HG03469 (cell line): ENCODE results near the gene RAB8B.

ENCODE experiments used
- ATAC-seq: cut with Tn5 transposase; IDR thresholded peaks from one replicate; pipeline ENCODE4 v1.9.1; 2021; ENCODE audit warnings: mild to moderate bottlenecking, moderate library complexity, moderate number of reproducible peaks; ENCODE audit not compliant: unreplicated experiment

RAB8B gene

DNA sequence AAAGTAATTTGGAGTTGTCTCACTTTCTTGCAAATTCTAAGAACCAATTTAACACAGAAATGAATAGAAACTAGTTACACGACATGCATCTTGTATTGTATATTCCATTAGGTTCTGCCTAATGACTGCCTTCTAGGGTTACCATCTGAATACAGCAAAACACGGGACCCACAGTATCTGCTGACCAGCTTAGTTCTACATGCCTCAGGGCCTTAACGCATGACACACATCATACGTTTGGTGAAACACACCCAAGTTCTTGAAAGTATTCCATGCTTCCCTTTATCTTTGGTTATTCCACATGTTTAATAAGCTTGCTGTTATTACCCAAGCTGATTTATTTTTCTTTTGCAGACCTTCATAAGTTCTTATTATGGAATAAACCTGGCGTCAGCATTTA is 115.9 kb downstream of the RAB8B start:
- ATAC-seq, result no peak

GRCh38 chr15:63306492-63307073 is 117.2 kb downstream of the RAB8B start:
- ATAC-seq, result no peak

DNA sequence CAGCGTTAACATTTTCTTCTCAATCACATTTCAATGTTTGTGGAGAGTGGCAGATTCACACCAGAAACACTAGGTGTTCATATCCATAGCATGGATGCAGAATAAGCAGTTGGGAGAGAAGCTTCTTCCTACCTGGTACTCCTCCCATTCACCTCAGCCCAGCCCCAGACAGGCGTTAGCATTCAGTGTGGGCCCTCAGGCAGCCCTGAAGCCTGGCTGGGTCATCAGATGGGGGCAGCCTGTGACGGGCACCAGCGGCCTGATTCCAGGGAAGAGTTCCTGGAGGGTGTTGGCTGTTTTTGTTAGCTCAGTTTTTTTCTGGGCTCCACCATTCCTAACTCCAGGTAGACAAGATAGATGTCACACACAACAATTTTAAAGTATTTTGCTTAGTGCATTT is 119.1 kb downstream of the RAB8B start:
- ATAC-seq, result no peak

DNA sequence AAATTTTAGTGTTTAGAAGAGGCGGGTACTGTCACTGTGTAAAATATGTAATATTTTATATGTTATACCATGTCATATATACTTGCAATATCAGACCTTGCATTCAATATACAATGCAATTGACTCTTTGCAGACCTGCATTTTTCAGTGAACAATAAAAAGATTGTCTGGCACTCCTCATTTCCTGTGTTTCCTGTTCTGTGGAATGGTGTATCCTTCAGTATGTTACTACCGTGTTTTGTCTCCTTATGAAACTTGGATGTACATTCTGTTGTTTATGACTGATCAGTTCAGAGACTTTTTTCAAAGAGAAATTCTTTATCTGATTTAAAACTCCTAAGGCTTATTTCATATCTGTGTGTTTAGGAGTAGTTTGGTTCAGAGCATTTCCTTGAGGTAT is 119.5 kb downstream of the RAB8B start:
- no peak for ATAC-seq

DNA sequence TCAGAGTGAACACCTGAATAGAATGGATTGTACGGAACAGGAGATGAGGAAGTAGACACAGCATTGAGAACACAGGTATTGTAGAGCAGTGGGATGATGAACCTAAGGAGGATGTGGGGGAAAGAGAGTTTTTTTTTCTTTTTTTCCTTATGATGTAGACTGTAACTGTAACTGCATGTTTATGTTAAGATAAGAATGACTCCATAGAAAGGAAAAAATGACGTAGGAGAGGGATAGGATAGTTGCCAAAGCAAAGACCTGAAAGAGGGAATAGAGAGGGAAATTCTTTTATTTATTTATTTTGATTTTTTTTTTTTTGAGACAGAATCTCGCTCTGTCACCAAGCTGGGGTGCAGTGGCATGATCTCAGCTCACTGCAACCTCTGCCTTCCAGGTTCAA is 121.2 kb downstream of the RAB8B start:
- no peak for ATAC-seq

DNA sequence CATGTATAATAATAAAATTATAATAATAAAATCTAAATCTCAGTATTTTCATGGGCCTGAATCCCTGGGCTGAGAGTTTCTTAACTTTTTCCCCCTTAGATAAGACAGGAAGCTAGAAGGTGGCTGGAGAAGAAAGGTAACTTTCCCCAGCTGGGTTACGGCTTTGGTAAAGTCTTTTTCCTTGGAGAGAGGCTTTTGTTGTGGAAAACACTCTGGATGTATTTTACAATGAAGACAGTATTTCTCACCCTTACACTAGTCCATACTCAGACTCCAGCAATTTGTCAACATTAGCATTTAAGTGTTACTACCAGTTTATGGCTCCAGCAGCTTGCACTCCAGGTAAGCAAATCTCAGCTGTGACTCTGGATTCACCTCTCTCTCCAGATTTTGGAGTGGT is 122.9 kb downstream of the RAB8B start:
- ATAC-seq, result no peak

GRCh38 chr15:63313825-63314224 is 124.4 kb downstream of the RAB8B start:
- ATAC-seq, result no peak

- ATAC-seq, result no peak
Observed at GRCh38 chr15:63314409-63314808, 125.0 kb downstream of the RAB8B start.
